Activated T-cell treated with anti-CD3 and anti-CD28 coated beads for 1 hour (primary cell): ENCODE measurements around the gene PRC1.
A peak's percentile ranks its signal among the peaks of the same experiment; 100 is the strongest.

Source experiments
- DNase-seq: peaks from one replicate; pipeline ENCODE4 v3.0.0-alpha.2; 2020; ENCODE audit warnings: low read depth

Gene PRC1

GRCh38 chr15:90955624-90956273 is 38.6 kb downstream of the PRC1 start:
- no peak for DNase-seq

GRCh38 chr15:90954712-90955623 is 39.4 kb downstream of the PRC1 start, which contains the start of gene RCCD1:
RCCD1 (plus strand) TSS chr15:90954884; CDS start chr15:90956735, 1,851 bp downstream.
- DNase-seq, result peak; percentile 74

DNA sequence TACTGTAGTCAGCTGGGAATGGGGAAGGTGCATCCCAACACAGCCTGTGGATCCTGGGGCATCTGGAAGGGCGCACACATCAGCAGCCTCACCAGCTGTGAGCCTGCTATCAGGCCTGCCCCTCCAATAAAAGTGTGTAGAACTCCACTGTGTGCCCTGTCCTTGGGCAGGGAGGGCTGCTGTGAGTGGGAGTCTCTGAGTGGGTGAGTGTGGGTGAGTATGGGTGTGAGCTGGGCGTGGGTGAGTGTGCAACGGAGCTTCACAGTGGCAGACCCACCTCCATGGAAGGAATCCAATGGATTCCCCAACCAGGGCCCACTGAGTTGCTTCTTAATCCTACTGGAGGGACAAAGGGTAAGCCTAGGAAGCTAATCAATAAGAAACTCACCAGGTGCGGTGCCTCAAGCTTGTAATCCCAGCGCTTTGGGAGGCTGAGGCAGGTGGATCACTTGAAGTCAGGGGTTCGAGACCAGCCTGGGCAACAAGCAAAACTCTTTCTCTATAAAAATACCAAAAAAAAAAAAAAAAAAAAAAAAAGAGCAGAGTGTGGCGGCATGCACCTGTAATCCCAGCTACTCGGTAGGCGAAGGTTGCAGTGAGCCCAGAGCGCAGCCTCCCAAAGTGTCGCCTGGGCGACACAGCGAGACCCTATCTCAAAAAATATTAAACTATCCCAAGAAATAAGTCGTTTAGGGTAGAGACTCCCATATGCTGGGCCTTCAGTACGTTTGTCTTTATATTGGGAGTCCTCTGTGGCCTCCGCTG is 40.2 kb downstream of the PRC1 start:
- DNase-seq, result no peak

DNA sequence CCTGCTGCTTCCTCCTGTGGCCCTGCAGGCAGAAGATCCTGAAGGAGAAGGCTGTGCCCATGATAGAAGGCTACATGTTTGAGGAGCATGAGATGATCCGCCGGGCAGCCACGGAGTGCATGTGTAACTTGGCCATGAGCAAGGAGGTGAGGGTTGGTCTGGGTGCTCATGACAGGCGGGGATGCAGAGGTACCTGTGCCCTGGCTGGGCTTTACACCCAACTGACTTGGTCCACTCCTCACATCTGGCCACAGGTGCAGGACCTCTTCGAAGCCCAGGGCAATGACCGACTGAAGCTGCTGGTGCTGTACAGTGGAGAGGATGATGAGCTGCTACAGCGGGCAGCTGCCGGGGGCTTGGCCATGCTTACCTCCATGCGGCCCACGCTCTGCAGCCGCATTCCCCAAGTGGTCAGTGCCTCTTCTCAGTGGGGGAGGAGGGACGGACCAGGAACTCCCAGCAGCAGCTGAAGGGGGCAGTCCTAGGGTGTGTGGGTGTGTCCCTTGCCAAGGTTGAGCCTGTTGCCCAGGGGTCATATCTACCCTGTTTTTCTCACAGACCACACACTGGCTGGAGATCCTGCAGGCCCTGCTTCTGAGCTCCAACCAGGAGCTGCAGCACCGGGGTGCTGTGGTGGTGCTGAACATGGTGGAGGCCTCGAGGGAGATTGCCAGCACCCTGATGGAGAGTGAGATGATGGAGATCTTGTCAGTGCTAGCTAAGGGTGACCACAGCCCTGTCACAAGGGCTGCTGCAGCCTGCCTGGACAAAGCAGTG is 41.2 kb downstream of the PRC1 start:
- DNase-seq, result no peak

- no peak for DNase-seq
Observed at GRCh38 chr15:90950676-90951075, 43.7 kb downstream of the PRC1 start.

DNA sequence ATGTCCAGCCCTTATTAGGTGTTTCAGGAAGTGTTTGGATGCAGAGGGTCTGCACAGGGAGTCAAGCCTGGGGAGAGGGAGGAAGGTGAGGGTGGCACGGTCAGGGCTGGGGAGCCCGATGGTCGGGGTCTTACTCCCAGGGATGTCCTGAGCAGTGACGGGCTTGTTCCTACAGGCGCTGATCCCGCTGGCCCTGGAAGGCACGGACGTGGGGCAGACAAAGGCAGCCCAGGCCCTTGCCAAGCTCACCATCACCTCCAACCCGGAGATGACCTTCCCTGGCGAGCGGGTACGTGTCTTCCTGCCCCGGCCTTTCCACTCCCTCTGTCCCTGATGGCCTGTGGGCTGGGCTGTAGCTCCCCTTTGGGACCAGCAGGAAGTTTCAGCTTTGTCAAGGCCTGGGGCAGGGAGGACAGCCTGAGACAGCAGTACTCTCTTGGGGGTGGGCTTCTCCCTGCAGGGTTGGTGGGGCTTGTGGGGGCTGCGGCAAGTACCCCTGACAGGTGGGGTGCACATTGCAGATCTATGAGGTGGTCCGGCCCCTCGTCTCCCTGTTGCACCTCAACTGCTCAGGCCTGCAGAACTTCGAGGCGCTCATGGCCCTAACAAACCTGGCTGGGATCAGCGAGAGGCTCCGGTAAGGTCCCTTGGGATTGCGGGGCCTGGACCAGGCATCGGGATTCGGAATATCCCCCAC is 44.2 kb downstream of the PRC1 start:
- no peak for DNase-seq

DNA sequence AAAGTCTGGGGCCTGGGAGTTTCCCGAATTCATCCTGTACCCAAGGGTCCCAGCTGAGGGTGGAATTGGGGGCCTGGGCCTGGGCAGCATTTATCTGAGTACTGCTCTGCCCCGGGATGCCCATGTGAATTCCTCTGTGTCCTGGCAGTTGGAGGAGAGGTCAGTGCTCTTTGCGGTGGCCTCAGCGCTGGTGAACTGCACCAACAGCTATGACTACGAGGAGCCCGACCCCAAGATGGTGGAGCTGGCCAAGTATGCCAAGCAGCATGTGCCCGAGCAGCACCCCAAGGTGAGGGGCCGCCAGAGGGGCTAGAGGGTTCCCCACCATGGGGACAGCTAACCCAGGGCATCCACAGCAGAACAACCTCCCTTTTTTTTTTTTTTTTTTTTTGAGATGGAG is 45.8 kb downstream of the PRC1 start:
- no peak for DNase-seq

GRCh38 chr15:90947577-90948357 is 46.6 kb downstream of the PRC1 start:
- no peak for DNase-seq

DNA sequence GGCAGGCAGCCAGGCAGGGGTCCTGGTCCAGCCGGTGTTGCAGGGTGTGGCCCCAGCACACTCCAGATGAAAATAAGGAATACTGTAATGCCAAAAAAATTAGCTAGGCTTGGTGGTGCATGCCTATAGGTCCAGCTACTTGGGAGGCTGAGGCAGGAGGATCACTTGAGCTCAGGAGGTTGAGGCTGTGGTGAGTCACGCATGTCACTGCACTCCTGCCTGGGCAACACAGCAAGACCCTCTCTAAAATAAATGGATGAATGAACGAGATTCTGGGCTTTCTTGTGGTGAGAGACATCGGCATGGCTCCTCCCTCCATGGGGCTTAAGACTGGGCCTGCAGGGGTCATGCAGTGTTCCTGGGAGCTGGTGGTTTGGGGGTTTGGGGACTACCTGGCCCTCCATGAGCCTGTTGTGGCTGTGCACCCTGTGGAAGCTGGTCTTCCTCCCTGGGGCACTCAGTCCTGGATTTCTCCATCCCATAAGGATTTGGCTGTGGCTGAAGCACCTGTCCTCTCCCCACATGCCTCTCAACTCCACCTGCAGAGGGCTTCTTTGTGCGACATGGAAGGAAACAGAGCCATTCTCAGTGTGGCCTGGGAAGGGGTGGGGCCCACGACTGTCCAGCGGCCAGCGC is 47.3 kb downstream of the PRC1 start:
- no peak for DNase-seq

GRCh38 chr15:90946538-90946937 is 47.8 kb downstream of the PRC1 start:
- DNase-seq, result no peak

DNA sequence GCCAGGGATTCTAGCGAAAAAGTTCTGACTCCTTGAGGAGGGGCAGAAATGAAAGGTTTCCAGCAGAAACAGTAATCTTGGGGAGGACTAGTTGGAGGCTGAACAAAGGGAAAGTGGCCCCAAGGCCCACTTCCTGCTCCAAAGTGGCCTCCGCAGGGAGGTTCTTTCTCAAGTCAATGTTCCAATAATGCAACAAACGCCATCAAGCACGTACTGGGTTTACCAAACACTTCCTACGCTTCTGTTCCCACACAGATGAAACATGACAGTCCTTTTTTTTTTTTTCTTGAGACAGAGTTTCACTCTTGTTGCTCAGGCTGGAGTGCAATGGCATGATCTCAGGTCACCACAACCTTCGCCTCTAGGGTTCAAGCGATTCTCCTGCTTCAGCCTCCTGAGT is 49.2 kb downstream of the PRC1 start:
- DNase-seq, result no peak

GRCh38 chr15:90942354-90943120 is 51.8 kb downstream of the PRC1 start:
- no peak for DNase-seq

GRCh38 chr15:90941038-90941437 is 53.3 kb downstream of the PRC1 start:
- no peak for DNase-seq

- DNase-seq, result no peak
Observed at GRCh38 chr15:90939756-90940155, 54.6 kb downstream of the PRC1 start.

- DNase-seq, result no peak
Observed at GRCh38 chr15:90938261-90938660, 56.1 kb downstream of the PRC1 start.

- no peak for DNase-seq
Observed at GRCh38 chr15:90936823-90937222, 57.5 kb downstream of the PRC1 start.

DNA sequence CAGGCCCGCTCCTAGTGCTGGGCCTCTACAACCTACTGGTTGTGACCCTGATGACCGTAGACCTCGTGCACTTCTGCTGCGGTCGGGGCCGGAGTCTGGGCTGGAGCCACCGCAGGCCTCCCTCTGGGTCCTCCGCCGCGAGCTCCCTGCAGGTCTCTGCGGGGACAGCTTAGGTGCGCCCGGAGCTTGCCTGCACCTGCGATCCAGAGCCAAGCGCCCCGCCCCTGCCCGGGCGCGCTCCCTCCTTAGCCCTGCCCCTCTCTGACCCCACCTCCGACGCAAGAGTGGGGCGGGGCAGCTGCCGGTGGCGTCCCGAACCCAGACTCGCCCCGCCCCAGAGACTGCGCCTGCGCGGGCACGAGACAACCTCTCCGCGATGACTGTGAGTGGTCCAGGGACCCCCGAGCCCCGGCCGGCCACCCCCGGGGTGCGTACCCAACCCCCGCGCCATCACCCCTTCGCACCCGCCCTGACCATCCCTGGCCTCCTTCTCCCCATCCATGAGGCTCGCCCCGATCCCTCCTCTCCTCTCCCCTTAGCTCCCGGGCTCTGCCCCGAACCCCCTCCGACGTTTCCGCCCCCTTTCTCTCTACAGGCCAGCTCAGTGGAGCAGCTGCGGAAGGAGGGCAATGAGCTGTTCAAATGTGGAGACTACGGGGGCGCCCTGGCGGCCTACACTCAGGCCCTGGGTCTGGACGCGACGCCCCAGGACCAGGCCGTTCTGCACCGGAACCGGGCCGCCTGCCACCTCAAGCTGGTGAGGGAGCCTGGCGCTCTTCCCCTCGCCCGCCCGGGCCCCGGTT is 59.2 kb downstream of the PRC1 start, which contains the start of gene UNC45A:
Gene UNC45A, plus strand, starts transcription at position 337 of the 803 bp plus-strand sequence. Its CDS starts 40 bp downstream, at position 377.
- DNase-seq, result peak; percentile 97
